Activated T-cell treated with anti-CD3 and anti-CD28 coated beads, Interleukin-2, amount 50 U/mL, for 1 hour (primary cell): ENCODE measurements around the gene RNASE11.
"Not testable (repeated sequence)": the region's sequence is repeated elsewhere in the genome, so short reads cannot be mapped to it uniquely, and the experiment has no call there.

Source experiments
- DNase-seq: peaks from one replicate; pipeline ENCODE4 v3.0.0-alpha.2; 2020

The RNASE11 gene

DNA sequence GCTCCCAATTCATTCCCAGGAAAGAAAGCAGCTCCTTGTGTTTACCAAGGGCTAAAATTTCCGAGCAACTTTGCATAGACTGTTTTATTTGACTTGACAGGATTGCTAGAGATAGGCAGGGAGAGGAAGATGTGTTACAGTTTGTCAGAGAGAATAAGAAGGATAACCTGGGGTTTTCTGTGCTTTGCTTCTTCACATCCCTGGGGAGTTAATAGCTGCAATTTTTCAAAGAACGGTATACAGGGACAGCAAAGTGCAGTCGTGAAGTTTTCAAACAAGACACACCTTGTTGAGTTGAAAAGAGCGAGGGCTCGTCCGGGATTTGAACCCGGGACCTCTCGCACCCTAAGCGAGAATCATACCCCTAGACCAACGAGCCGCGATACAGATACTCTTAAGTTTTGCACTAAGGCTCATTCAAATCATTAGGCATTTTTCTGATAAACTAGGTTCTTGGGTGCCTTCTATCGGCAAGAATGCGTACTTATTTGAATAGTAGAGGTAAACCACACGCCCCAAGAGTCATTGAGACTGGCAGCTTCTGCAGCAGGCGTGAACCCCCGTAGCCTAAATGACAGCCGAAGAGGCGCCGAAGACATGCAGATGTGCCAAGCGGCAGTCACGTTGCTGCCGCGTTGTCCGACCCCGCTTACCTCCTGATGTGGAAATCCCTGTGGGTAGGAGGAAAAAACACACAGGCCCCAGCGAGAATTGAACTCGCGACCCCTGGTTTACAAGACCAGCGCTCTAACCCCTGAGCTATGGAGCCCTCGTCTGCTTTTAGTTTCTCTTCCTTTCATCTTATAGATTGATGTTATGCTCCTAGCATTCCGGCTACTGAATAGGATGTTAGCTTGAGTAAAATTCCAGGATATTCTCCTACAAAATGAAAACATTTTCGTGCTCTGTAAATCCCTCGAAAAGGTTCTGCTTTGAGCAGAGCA, 25.6 kb upstream of the RNASE11 start:
- peak; percentile 82 for DNase-seq

DNA sequence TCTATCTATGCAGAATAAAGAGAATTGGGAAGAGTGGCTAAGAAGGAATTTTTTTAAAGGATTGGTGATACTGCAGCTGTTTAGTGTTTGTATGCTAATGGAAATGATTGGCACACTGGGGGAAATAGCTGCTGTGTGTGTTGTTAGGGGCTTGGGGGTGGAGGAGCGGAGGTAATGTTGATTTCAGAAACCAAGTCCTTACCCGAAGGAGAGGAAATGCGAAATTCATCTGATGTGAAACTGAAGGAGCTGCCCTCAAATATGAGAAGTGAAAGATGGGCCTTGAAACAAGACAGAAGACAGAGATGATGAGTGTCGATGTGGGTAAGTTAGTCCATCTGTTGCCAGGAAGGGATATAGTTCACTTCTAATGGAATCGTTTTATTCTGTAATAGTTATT, 24.6 kb upstream of the RNASE11 start:
- no peak for DNase-seq

DNA sequence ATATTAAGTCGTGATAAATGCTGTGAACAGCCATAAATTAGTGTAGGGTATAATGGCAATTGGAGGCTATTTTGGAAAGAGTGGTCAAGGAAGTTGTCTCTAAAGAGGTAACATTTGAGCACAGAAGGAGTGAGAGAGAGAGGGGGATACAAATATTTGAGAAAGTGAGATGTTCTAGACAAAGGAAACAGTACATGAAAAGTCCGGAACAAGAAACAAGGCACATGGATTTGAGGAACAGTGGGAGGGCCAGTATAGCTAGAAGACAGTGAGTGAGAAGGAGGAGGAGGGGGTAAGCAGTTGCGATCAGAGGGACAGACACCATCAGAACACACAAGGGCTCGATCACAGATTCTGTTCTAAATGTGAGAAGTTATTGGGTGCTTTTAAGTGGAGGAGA, 23.5 kb upstream of the RNASE11 start:
- DNase-seq, result no peak

DNA sequence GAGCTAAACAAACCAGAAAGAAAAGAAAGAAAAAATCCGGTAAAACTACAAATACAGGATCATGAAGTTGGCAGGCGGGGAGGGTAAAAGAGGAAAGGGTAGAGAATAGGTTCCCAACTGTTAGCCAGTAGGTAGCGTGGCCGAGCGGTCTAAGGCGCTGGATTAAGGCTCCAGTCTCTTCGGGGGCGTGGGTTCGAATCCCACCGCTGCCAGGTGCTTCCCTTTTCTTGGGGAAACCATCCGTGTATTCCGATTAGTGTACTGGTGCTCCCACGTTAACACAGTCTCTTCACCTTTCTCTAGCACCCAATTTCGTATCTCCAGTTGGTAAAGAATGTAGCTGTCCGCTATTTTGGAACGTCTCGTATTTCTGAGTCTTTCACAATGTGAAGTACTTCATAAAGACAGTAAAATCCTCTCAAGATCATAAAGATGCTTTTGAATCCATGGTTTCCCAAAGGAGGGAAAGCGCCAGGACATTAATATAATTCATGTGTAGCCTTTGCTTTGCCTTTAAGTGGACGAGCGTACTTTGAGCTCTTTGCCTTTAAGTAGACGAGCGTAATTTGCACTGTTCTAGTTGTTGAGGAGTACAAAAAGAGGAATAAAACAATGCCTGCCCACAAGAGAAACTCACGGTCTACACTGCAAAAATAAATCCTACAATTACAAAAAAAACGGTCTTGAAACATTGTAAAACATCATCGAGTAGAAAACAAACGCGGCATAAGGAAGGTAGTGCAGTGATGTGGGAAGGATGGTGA, 22.4 kb upstream of the RNASE11 start:
- peak; percentile 77 for DNase-seq

DNA sequence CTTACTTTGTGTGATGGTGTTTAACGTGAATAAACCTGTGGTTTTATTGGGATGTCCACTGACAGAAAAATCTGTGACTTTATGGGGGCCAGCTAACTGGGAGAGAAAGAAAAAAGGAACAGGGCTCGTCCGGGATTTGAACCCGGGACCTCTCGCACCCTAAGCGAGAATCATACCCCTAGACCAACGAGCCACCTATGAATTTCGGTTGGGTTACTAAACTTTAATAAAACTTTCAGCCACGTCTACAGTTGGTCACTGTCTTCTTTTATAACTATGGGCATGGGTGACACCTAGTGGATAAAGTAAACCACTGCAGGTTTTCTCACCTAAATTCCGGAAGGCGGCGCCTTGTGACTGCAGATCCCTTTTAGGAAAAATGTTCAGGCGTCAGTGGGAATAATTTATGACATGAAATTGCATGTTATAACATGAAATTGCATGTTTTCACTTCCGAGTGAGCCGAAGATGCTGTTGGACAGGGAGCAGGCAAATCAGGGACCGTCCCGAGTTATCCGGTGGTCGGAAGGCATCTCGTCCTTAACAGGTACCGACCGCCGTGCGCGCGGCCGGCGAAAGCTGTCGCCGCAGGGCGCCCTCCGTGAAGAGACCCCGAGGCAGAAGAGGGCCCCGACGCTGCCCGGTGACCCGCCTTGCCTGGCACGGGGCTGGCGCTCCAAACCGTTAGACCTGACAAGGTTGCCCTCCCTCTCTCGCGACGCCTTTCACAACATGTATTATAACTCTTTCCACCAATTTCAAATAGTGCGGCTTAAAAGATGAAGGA, 21.6 kb upstream of the RNASE11 start:
- DNase-seq, result peak; percentile 63

DNA sequence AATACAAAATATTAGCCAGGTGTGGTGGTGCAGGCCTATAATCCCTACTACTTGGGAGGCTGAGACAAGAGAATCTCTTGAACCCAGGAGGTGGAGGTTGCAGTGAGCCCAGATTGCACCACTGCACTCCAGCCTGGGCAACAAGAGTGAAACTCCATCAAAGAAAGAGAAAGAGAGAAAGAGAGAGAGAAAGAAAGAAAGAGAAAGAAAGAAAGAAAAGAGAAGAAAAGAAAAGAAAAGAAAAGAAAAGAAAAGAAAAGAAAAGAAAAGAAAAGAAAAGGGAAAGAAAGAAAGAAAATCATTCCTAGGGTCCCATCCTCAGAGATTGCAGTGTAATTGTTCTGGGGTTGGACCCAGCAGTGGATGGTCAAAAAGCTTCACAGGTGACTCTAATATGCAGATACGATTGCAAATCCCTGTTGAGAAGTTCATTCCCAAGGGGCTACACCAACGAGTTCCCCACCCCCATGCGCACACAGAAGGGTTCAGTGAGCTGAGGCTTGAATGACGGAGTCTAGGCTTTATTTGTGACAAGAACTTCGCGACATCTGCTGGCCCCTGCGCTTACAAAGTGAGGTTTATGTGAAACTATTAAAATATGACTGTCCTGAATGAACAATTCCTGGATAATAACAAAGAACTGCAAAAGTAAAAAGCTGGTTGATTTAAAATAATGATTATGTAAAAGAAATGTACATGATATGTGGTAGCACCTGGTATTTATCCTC, 20.7 kb upstream of the RNASE11 start:
- DNase-seq, result no peak

DNA sequence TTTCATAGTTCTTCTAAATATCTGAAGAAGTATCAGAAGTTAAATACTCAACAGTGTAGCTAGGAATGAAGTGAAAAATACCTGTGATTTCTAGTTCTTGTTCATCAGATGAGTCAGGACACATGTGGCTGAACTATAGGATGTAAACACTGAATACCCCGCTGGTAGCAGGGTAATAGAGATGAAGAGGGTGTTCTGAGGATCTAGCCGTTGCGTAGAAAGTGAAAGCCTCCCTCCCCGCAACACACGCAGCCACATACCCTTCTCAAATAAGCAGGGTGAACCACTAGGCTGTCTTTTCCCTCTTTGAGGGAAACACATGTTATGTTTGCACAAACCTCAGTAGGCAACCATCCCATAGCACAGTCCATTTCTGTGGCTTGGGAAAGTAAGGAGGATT, 19.8 kb upstream of the RNASE11 start:
- DNase-seq, result no peak

DNA sequence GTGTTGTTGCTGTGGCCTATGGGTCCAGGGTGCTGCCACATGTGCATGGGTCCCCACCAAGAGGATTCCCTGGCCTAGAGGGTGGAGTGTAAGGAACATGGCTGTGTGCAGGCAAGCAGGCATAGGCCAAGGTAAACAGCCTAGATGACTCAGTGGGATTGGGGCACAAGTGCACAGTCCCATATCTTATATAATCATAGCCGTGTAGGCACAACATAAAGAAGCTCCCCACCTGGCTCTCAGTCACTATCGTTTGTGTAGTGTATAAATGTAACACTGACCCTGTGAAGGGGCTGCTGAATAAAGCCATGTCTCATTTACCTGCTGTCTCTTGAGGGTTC, 19.1 kb upstream of the RNASE11 start:
- no peak for DNase-seq

DNA sequence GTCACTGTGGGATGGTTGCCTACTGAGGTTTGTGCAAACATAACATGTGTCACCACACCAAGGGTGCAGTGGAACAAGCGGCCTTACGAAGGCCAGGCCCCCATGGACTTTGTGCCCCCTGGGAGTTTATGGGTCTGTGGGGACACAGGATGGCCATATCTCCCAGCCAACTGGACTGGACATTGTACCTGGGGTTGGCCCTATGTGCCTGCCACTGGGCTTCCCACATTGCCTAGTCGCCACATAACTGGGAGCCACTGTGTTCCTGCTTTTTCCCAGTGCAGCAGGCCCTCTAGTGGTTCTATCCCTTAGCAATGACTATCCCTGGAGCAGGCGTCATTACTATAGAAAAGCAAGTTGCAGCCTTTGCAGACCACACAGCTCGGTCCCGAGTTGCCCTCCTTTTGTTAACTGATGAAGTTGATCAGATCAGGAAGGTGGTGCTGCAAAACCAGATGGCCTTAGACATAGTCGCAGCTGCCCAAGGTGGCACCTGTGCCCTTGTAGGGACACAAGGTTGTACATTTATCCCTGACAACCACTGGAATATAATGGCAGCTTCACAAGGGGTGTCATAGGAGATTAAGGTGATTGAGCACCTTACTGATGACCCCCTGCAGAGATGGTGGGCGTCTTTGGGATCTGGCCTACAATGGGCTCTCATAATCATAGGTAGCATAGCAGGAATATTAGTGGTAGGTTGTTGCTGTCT, 18.5 kb upstream of the RNASE11 start:
- no peak for DNase-seq

DNA sequence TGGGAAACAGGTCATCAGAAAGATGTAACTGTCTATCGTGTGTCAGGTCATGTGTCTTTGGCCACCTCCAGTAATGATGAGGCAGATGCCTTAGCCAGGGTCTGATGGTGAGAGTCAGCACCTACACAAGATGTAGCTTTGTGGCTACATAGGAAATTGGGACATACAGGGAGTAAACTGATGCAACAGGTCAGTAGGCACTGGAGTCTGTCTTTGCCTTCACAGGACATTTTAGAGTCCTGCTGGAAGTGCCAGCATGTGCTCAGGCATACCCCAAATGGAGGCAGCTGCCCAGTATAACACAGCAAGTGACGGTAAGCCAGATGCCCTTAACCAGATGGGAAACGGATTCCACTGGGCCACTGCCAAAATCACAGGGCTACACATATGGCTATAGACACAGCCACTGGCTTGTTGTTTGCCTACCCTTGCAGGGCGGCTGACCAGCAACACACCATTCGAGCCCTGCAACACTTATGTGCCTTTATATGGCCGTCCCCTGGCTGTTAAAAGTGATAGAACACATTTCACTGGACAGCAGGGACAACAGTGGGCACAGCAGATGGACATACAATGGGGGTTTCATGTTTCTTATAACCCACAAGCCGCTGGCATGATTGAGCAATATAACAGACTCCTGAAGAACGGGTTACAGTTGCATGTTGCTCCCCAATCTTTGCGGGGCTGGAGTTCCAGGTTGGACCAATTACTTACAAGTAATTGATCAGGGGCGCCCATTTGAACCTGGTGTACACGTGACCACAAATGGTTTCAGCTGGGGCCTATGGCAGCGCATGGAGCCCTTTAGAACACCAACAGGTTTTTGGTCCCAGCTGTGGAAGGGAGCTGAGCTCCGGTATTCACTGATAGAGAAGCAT, 16.3 kb upstream of the RNASE11 start:
- no peak for DNase-seq

DNA sequence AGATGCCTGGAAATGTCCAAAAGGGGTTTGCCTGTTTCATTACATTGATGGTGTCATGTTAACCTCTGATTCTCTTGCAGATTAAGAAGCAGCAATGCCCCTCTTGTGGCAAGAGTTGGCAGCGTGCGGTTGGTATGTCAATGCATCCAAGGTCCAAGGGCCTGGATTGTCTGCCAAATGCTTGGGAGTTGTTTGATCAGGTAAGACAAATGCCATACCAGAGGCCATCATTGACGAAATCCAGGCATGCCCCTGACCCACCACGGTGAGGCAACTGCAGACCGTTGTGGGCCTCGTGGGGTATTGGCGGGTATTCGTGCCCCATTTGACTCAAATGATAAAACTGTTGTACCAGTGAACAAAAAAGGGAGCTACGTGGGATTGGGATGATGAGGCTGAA, 14.8 kb upstream of the RNASE11 start:
- no peak for DNase-seq

DNA sequence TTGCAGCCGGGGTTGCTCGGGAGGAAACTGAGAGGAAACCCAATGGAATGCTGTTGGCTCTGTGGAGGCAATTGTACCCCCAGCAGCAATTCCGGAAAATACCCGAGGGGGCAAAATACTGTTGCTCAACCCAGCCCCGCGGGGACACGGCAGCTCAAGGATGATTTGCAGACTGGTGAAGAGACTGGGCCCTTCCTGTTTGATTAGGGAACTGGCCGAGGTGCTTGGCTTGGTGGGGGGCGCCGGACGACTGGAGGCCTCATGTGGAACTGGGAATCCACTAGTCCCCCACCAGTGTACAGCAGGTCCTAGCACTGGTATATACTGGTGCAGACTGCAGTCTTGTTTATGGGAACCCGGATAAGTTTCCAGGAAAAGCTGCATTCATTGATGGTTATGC, 13.7 kb upstream of the RNASE11 start:
- DNase-seq, result no peak

DNA sequence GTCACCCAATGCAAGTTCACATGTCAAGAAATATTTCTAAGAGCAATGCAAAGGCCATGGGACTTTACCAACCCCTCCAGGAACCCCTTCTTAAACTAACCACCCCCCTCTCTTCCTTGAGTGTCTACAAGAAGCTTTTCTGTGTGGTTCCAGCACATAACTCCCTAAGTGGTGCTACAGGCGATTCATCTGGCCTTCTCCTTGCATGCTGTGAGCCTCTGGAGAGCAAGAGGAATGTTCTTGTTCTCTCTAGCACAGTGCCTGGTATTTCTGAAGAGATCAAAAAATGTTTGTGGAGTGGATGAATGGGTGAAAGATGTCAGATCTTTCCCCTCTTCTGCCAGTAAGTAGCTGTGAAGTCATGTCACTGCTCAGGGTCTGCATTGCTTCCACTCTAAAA, 9.3 kb upstream of the RNASE11 start:
- DNase-seq, result no peak

DNA sequence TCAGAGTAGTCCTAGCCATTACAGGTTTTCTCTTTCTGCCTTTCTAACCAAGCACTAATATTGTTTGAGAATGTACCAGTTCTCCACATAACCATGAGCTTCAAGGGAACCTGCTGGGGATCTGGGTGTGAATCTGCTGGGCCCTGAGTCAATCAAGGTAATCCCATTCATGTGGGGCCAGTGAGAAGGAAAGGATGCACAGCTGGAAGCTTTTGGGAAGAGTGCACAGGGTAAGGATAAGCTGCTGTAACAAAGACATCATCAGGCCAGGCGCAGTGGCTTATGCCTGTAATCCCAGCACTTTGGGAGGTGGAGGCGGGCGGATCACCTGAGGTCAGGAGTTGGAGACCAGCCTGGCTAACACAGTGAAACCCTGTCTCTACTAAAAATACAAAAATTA, 7.9 kb upstream of the RNASE11 start:
- DNase-seq, result not testable (repeated sequence)

DNA sequence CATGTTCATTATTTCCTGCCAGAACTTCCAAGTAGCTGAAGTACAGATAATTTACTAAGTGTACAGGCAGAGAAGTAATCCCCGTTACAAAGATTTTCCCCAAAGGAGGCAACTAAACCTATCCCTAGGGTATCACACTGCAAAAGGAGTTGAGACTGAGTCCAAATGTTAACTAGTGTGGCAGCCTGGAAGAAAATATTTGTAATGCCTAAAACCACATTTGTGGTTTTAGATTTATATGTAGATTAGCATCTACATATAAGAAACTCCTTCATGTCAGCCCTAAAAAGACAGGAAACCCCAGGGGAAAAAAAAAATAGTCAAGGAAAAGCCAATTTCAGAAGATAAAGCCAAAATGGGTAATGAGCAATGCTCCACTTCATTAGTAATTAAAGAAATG, 4.8 kb upstream of the RNASE11 start:
- DNase-seq, result no peak

DNA sequence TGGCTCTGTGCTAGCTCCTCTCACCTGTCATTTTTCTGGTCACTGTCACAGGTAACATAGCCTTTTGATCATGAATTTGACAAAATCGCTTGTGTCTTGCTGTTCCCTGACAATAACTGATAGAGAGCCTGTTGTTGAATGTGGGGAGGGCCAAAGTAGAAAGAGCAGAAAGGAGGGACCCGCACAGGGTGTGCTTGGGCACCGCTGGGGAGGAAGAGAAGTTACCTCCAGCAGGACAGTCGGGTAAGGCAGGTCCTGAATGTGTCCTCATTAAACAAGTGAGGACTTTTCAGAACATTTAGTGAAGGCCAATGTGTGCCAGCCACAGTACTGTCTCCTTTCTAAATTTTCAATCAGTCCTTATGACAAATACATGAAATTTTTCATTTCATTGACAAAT, 3.4 kb upstream of the RNASE11 start, which contains the start of gene RNASE12:
Gene RNASE12, minus strand, starts transcription at position 142 of the 400 bp plus-strand sequence. CDS start 653 bp downstream, outside the sequence.
- DNase-seq, result no peak

DNA sequence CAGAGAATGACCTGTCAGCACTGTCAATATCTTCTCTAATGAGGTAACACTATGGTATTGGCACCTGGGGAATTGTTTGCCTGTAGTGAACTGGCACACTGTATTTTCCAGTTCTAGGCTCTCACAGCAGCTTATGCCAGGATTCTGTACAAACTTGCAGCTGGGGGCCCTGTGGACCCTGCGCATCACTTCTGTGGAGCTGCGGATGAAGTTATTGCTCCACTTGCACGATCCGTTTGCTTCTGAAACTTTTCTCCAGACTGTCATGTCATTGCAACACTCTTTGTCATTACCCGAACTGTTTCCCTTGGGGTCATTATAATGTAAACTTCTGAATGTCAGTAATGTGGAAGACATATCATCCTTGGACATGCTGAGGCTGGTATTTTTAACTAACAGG, 3.9 kb downstream of the RNASE11 start:
- DNase-seq, result no peak

DNA sequence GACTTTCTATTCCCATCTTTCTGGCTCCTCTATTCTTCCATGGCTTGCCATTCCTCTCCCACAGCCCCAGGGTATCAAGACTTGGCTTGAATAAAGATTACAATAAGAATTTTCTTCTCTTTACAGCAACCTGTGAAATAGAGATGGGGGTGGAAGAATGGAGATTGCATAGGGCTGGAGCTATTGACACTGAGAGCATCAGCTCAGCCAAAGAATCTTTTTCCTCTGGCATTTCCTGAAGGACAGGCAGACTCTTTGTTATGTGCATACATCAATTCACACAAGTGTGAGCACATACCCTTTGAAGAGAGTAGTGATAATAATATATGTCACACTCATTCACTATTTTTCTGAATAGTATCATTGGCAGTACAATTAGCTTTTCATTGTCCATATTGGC, 4.7 kb downstream of the RNASE11 start:
- no peak for DNase-seq

DNA sequence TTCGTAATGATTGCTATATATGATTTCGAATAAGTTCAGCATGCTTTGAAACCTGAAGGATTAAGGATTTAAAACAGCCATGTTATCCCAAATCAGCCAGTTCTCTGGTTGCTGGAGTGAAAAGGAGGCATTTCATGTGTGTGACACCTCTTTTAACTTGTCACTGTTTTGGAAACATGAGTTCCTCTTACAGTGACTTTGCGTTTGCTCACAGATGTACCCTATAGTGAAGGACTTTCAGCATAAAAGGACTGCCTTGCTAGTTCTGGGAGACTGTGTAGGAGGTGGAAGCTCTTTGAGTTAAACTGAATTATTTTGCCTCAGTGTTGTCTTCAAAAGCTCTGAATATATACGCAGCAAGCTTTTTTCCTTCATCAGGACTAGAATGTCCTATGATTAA, 7.6 kb downstream of the RNASE11 start:
- no peak for DNase-seq

DNA sequence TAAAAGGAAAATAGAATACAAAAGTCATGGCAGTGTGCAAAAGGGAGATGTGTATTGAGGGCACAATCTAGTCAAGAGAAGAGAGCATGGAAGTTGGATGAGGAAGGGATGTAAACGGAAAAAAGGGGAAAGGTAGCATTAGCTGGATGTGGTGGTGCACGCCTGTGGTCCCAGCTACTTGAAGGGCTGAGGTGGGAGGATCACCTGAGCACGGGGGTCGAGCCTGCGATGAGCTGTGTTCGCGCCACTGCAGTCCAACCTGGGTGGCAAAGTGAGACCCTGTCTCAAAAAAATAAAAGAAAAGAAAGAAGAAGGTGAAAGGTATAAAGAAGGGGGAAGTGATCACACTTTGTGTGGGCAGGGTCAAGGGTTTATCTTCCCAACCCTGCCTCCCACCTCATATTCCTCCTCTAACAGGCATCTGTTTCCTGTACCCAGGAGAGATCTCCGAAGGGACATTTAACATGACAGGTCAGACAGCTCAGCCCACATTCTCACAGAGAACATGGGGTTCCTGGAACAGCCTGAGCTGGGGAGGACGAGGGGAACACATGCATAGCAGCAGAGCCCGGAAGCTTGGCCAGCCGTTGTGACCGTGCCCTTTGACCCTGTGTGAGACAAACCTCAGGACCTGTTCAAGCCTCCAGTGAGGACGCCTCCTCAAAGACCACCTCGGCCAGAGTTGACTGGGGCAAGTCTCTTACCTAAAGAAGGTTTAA, 8.9 kb downstream of the RNASE11 start:
- DNase-seq, result no peak
